Esophagus muscularis mucosa (tissue), 4 donors: ENCODE measurements around the gene OTULIN. TPM values are rescaled to one million over a fixed set of nuclear protein-coding genes. Genes with fewer than 3 reads are reported as not detected.

Experiments used
- DNase-seq: peaks from one replicate; pipeline ENCODE4 v3.0.0-alpha.2; 2017; ENCODE audit errors: extremely low spot score
- H3K27ac ChIP-seq, 4 donors: fragments of 200-600 bp; sonication (generic); replicated peaks in 1 of 4; 1 replicate in 3 of 4; 2 replicates in 1 of 4; pipeline ENCODE4 v1.5.1; 2016 to 2019; ENCODE audit warnings: mild to moderate bottlenecking in 1 of 4
- H3K27me3 ChIP-seq, 4 donors: fragments of 200-600 bp; sonication (generic); one replicate each; pipeline versions ENCODE4 v1.5.1 to v1.6.0; 2016 to 2019
- H3K36me3 ChIP-seq, 4 donors: fragments of 200-600 bp; sonication (generic); one replicate each; pipeline ENCODE4 v1.5.1; 2016 to 2019
- H3K4me1 ChIP-seq, 4 donors: fragments of 200-600 bp; sonication (generic); one replicate each; pipeline ENCODE4 v1.5.1; 2016 to 2019
- H3K4me3 ChIP-seq, 4 donors: fragments of 200-600 bp; sonication (generic); 1 replicate in 2 of 4; 2 replicates in 2 of 4; pipeline ENCODE4 v1.5.1; 2016 to 2019; ENCODE audit warnings: mild to moderate bottlenecking in 4 of 4, moderate library complexity in 1 of 4
- H3K9me3 ChIP-seq, 4 donors: fragments of 200-600 bp; sonication (generic); 1 replicate in 3 of 4; 2 replicates in 1 of 4; pipeline ENCODE4 v1.5.1; 2016 to 2019
- EP300 ChIP-seq: sonication (generic); formaldehyde crosslinking; IDR thresholded peaks from one replicate; pipeline ENCODE4 v1.6.1; 2017; ENCODE audit warnings: antibody characterized with exemption
- POLR2A ChIP-seq: fragments of 450-650 bp; IDR thresholded peaks from one replicate; pipeline ENCODE4 v1.6.1; 2017; ENCODE audit warnings: antibody characterized with exemption, moderate library complexity, mild to moderate bottlenecking, low read depth
- POLR2AphosphoS5 ChIP-seq, 2 donors: sonication (generic); formaldehyde crosslinking; IDR thresholded peaks; one replicate each; pipeline ENCODE4 v1.6.1; 2017; ENCODE audit warnings: antibody characterized with exemption in 2 of 2
- WGBS: methylation state at CpG from one replicate; pipeline ENCODE4 v1.1.5; 2018; 5-methylcytosine and 5-hydroxymethylcytosine counted together
- intact Hi-C: fragments of 100-400 bp; cut with DNase I; formaldehyde crosslinking; loops from one replicate; pipeline ENCODE4 v1.15.1; 2023
- total RNA-seq, 4 donors: library from RNA; depleted of rRNA; stranded (reverse); fragments of >200 nt; gene quantifications; one replicate each; pipeline versions ENCODE4 v1.1.0 to v1.2.1, GENCODE V29; 2016
- TF ChIP-seq, protein P1 (sequence below), 3 experiments: fragments of 200-600 bp in 2 of 3; fragments of 450-650 bp in 1 of 3; sonication (generic) in 2 of 3; IDR thresholded peaks; one replicate each; pipeline ENCODE4 v1.5.1; 2017 to 2019; ENCODE audit warnings: antibody characterized with exemption in 3 of 3, mild to moderate bottlenecking in 2 of 3, moderate library complexity in 1 of 3

OTULIN gene
- total RNA-seq, 4 donors from 2014 or later = 16.9 to 41.1 (median 24.2) TPM

DNA sequence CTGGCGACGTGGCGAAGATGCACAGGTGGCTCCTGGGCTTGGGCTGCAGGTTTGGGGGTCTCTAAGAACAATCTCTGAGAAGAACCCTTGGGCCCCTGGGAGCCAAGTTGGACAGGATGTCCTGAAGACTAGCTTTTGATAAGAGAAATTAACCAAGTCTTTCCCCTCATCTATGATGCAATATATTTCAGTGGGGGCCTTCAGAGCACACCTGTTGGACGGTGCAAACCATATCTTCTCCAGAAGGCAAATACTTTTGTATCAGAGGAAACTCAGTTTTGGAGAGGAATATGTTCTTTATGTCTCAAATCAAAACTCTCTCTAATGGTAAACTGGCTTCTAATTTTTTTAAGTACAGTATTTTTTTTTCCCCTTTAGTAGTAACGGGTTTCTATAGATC is 28.6 kb downstream of the OTULIN start:
- TF ChIP-seq POLR2AphosphoS5 (IDR thresholded peaks at IDR 0.05) = no peak
- TF ChIP-seq, protein P1, sequence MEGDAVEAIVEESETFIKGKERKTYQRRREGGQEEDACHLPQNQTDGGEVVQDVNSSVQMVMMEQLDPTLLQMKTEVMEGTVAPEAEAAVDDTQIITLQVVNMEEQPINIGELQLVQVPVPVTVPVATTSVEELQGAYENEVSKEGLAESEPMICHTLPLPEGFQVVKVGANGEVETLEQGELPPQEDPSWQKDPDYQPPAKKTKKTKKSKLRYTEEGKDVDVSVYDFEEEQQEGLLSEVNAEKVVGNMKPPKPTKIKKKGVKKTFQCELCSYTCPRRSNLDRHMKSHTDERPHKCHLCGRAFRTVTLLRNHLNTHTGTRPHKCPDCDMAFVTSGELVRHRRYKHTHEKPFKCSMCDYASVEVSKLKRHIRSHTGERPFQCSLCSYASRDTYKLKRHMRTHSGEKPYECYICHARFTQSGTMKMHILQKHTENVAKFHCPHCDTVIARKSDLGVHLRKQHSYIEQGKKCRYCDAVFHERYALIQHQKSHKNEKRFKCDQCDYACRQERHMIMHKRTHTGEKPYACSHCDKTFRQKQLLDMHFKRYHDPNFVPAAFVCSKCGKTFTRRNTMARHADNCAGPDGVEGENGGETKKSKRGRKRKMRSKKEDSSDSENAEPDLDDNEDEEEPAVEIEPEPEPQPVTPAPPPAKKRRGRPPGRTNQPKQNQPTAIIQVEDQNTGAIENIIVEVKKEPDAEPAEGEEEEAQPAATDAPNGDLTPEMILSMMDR (IDR thresholded peaks at IDR 0.05) = no peak
- TF ChIP-seq POLR2A = no peak
- no peak for TF ChIP-seq EP300
- H3K27me3 ChIP-seq = no peaks in the 10 kb centered on the region
- DNase-seq = no peak
- 98% methylated on average over 5 of the region's 5 CpGs for WGBS
- H3K4me3 ChIP-seq = no peak overlapping the region
- H3K9me3 ChIP-seq = peaks cover 0 to 8% (median 3%) of the 10 kb centered on the region in 4 donors
- peaks cover 45 to 96% (median 65%) of the 10 kb centered on the region in 4 donors for H3K36me3 ChIP-seq
- H3K27ac ChIP-seq = no peak overlapping the region
- H3K4me1 ChIP-seq = peaks cover 0 to under 1% (median 0%) of the 10 kb centered on the region in 4 donors
- intact Hi-C loops = no loop called here

DNA sequence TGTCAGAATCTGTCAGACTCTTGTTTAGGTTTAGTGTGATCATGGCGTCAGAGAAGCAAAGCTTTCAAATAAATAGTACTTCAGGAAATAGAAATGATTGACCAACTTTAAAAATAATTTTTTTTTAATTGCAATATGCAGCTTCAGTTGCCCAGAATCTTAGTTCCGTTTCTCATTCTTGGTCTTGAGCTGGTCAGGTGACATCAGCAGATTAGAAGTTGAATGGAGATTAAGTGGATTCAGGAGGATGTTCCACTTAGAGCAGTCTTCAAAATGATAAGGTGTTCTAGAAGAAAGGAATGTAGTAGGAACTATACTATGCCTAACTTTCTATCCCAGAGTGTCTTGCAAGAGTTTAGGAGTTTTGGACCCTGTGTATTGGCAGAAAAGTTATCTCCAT is 30.6 kb downstream of the OTULIN start:
- Histone ChIP-seq H3K9me3 (peaks cover 0 to 6% (median 2%) of the 10 kb centered on the region in 4 donors), H3K27me3 (no peaks in the 10 kb centered on the region), H3K27ac (no peak overlapping the region), H3K4me1 (peaks cover under 1 to 4% (median 2%) of the 10 kb centered on the region in 4 donors), H3K4me3 (no peak overlapping the region), H3K36me3 (peaks cover 27 to 88% (median 62%) of the 10 kb centered on the region in 4 donors)
- intact Hi-C loops = no loop called here
- 70% methylated on average over 2 of the region's 2 CpGs for WGBS
- no peak for DNase-seq
- TF ChIP-seq POLR2A (no peak), EP300 (no peak)

DNA sequence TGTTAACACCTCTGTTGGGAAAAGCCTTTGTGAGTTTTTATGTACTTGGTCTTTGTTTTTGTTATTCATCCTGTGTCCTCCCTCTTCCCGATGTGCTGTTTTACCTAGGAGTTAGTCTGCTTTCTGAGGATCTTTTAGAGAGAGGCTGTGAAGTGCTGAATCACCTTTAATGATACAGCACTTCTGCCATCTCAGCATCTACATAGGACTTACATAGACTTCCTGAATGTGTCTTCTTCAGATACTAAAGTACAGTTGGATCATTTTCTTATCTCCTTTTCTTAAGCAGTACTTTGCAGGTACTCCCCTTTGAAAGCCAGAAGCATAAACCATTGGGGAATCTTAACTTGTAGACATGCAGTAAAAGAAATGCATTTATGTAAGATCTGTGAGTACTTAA is 31.5 kb downstream of the OTULIN start:
- no peak overlapping the region for H3K4me3 ChIP-seq
- peaks cover 7 to 11% (median 10%) of the 10 kb centered on the region in 4 donors for H3K4me1 ChIP-seq
- peaks cover 18 to 79% (median 54%) of the 10 kb centered on the region in 4 donors for H3K36me3 ChIP-seq
- TF ChIP-seq, protein P1 (IDR thresholded peaks at IDR 0.05) = no peak
- TF ChIP-seq EP300 (no peak), POLR2AphosphoS5 (IDR thresholded peaks at IDR 0.05) (no peak), POLR2A (no peak)
- intact Hi-C loops = no loop called here
- H3K27me3 ChIP-seq = no peaks in the 10 kb centered on the region
- DNase-seq = no peak
- H3K9me3 ChIP-seq = no peaks in the 10 kb centered on the region
- H3K27ac ChIP-seq = no peak overlapping the region
- WGBS = 82% methylated on average over 1 of the region's 1 CpG

DNA sequence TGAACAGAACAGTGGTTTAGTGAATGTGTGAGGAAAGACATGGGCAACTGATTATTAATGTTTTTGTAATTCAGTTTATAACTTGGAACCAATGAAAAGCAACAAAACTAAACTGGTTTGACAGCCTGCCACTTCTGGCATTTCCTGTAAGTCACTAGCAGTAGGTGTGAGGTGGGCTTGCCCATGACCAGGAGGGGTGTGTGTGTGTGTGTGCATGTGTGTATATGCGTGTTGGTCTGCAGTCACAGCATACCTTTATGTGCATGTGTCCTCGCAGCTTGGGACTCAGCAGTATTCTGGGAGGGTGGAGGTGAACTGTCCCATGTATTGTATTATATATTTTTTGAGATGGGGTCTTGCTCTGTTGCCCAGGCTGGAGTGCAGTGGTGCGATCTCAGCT is 32.3 kb downstream of the OTULIN start:
- WGBS = 97% methylated on average over 3 of the region's 3 CpGs
- peaks cover 8 to 14% (median 13%) of the 10 kb centered on the region in 4 donors for H3K4me1 ChIP-seq
- H3K27me3 ChIP-seq = no peaks in the 10 kb centered on the region
- no peak overlapping the region for H3K27ac ChIP-seq
- peaks cover 18 to 71% (median 52%) of the 10 kb centered on the region in 4 donors for H3K36me3 ChIP-seq
- H3K4me3 ChIP-seq = no peak overlapping the region
- no peaks in the 10 kb centered on the region for H3K9me3 ChIP-seq
- DNase-seq = no peak
- intact Hi-C loops = no loop called here
- TF ChIP-seq, protein P1 (IDR thresholded peaks at IDR 0.05) = no peak
- TF ChIP-seq EP300 = no peak
- TF ChIP-seq POLR2A = no peak
- no peak for TF ChIP-seq POLR2AphosphoS5 (IDR thresholded peaks at IDR 0.05)

DNA sequence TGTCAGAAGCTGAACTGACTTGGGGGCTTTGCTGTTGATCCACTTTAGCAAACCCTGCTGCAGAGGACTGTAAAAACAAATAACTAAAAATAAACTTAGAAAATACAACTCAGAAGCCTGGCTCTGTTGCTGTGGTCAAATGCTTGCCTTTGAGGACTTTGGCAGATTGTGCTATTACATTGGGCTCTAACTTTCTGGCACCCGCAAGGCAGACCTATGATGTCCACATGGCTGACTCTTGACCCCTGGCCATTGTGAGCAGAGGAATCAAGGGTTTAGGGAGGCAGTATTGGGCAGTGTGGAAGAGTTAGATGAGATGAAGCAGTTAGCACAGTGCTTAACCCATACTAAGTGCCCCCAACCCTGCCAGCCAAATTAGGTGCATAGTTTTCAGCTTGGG is 34.0 kb downstream of the OTULIN start:
- WGBS = 80% methylated on average over 1 of the region's 1 CpG
- no peak overlapping the region for H3K27ac ChIP-seq

More for the DNA sequence above, 34.0 kb downstream of the OTULIN start:
- TF ChIP-seq POLR2A (no peak), EP300 (no peak), POLR2AphosphoS5 (IDR thresholded peaks at IDR 0.05) (no peak)
- TF ChIP-seq, protein P1 (IDR thresholded peaks at IDR 0.05) = no peak
- DNase-seq = no peak
- Histone ChIP-seq H3K36me3 (peaks cover 8 to 65% (median 40%) of the 10 kb centered on the region in 4 donors), H3K9me3 (no peaks in the 10 kb centered on the region), H3K4me1 (peaks cover 8 to 14% (median 13%) of the 10 kb centered on the region in 4 donors), H3K27me3 (no peaks in the 10 kb centered on the region), H3K4me3 (no peak overlapping the region)
- intact Hi-C loops = no loop called here
